ENCODE results near the gene ATP7A. TPM values are rescaled to one million over a fixed set of nuclear protein-coding genes. Genes with fewer than 3 reads are reported as not detected.
A peak's percentile ranks its signal among the peaks of the same experiment; 100 is the strongest.

ATP7A gene
- total RNA-seq, 6 experiments from 2014 or later: 2.1 to 3.9 (median 3.2) TPM

- ATAC-seq: no peak
- 23% methylated on average over 3 of the region's 3 CpGs for WGBS (ENCODE audit: insufficient coverage, low coverage, low lambda C conversion rate, missing lambda C conversion rate)
- no peak for DNase-seq
- H3K27ac ChIP-seq: no peak overlapping the region
- intact Hi-C loops (cut with DNase I): no loop called here
- H3K27me3 ChIP-seq: no peaks in the 10 kb centered on the region
- no peaks in the 10 kb centered on the region for H3K36me3 ChIP-seq
- H3K4me3 ChIP-seq: no peak overlapping the region
- H3K9me3 ChIP-seq: no peaks in the 10 kb centered on the region
- no peaks in the 10 kb centered on the region for H3K4me1 ChIP-seq
- TF ChIP-seq POLR2A (IDR thresholded peaks at IDR 0.05): no peak
- no peak for TF ChIP-seq CTCF (IDR thresholded peaks at IDR 0.05)
Observed at GRCh38 chrX:77925764-77926163, 15.3 kb downstream of the ATP7A start.

GRCh38 chrX:77930581-77930980, 20.1 kb downstream of the ATP7A start:
- H3K36me3 ChIP-seq: no peaks in the 10 kb centered on the region
- no peaks in the 10 kb centered on the region for H3K27me3 ChIP-seq
- ATAC-seq: no peak
- H3K4me1 ChIP-seq: no peaks in the 10 kb centered on the region
- no peak overlapping the region for H3K27ac ChIP-seq
- no peak overlapping the region for H3K4me3 ChIP-seq
- intact Hi-C loops (cut with DNase I): no loop called here
- no peaks in the 10 kb centered on the region for H3K9me3 ChIP-seq
- TF ChIP-seq CTCF (IDR thresholded peaks at IDR 0.05): no peak
- no peak for TF ChIP-seq POLR2A (IDR thresholded peaks at IDR 0.05)
- 43% methylated on average over 1 of the region's 1 CpG for WGBS (ENCODE audit: insufficient coverage, low coverage, low lambda C conversion rate, missing lambda C conversion rate)
- DNase-seq: no peak

DNA sequence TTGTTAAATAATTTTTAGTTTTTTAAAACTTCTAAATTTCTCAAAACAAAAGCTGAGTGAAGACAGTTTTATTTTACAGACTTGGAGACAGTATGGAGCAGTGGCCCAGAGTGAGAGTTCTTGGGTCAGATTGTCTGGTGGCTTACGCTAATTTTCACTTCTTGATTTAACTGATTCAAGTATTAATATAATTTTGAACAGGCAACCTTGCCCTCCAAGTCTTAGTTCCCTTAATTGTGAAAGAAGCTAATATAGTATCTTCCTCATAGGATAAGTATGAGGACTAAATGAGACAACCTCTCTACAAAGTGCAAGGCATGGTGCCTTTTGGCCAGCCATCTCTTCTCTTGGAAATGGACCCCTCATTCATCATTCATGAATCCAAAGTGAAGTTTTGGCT, 25.4 kb downstream of the ATP7A start:
- no peaks in the 10 kb centered on the region for H3K27me3 ChIP-seq
- DNase-seq (no peak), ATAC-seq (no peak)
- 35% methylated on average over 1 of the region's 1 CpG for WGBS (ENCODE audit: insufficient coverage, low coverage, low lambda C conversion rate, missing lambda C conversion rate)
- no peak overlapping the region for H3K27ac ChIP-seq
- intact Hi-C loops (cut with DNase I): no loop called here
- no peaks in the 10 kb centered on the region for H3K4me1 ChIP-seq
- H3K4me3 ChIP-seq: no peak overlapping the region
- H3K9me3 ChIP-seq: no peaks in the 10 kb centered on the region
- TF ChIP-seq CTCF (IDR thresholded peaks at IDR 0.05) (no peak), POLR2A (IDR thresholded peaks at IDR 0.05) (no peak)
- no peaks in the 10 kb centered on the region for H3K36me3 ChIP-seq

- TF ChIP-seq POLR2A (IDR thresholded peaks at IDR 0.05) (no peak), CTCF (IDR thresholded peaks at IDR 0.05) (no peak)
- ATAC-seq (no peak), DNase-seq (no peak)
- no peaks in the 10 kb centered on the region for H3K9me3 ChIP-seq
- intact Hi-C loops (cut with DNase I): no loop called here
- H3K27ac ChIP-seq: no peak overlapping the region
- H3K4me3 ChIP-seq: no peak overlapping the region
- no peaks in the 10 kb centered on the region for H3K36me3 ChIP-seq
- H3K4me1 ChIP-seq: no peaks in the 10 kb centered on the region
- no peaks in the 10 kb centered on the region for H3K27me3 ChIP-seq
Observed at GRCh38 chrX:77936299-77936698, 25.8 kb downstream of the ATP7A start.

GRCh38 chrX:77937291-77937690, 26.8 kb downstream of the ATP7A start:
- ATAC-seq: peak in 1 of 4 donors; percentile 25
- intact Hi-C loops (cut with DNase I): no loop called here

More at GRCh38 chrX:77937291-77937690, 26.8 kb downstream of the ATP7A start:
- no peaks in the 10 kb centered on the region for H3K36me3 ChIP-seq
- no peaks in the 10 kb centered on the region for H3K4me1 ChIP-seq
- H3K4me3 ChIP-seq: no peak overlapping the region
- H3K9me3 ChIP-seq: no peaks in the 10 kb centered on the region
- no peaks in the 10 kb centered on the region for H3K27me3 ChIP-seq
- no peak for DNase-seq
- TF ChIP-seq POLR2A (IDR thresholded peaks at IDR 0.05) (no peak), CTCF (IDR thresholded peaks at IDR 0.05) (no peak)
- WGBS (ENCODE audit: insufficient coverage, low coverage, low lambda C conversion rate, missing lambda C conversion rate): 17% methylated on average over 3 of the region's 3 CpGs
- H3K27ac ChIP-seq: no peak overlapping the region
